Dermis blood vessel endothelial cell (primary cell): ENCODE results near the gene CACNB2. TPM values are rescaled to one million over a fixed set of nuclear protein-coding genes. Genes with fewer than 3 reads are reported as not detected.
"Not testable (repeated sequence)": the region's sequence is repeated elsewhere in the genome, so short reads cannot be mapped to it uniquely, and the experiment has no call there.

ENCODE experiments used
- DNase-seq: peaks from one replicate; pipeline ENCODE4 v3.0.0; 2010
- total RNA-seq: library from RNA; depleted of rRNA; stranded (reverse); fragments of >200 nt; gene quantifications from 2 replicates; pipeline ENCODE4 v1.2.3, GENCODE V29; 2014

CACNB2 gene
- total RNA-seq, 1 donor from 2014 or later: not detected

DNA sequence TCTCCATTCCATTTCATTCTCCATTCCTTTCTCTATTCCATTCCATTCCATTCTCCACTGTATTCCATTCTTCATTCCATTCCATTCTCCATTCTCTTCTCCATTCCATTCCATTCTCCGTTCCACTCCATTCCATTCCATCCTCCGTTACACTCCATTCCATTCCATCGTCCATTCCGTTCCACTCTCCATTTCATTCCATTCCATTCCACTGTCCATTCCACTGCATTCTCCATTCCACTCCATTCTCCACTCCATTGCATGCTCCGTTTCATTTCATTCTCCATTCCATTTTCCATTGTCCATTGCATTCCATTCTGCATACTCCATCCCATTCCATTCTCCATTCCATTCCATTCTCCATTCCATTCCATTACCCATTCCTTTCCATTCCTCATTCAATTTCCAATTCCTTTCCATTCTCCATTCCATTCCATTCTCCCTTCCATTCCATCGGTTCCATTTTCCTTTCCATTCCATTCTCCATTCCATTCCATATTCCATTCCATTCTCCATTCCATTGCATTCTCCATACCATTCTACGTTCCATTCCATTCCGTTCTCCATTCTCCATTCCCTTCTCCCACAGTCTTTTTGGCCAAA is 432.8 kb downstream of the CACNB2 start:
- no peak for DNase-seq

DNA sequence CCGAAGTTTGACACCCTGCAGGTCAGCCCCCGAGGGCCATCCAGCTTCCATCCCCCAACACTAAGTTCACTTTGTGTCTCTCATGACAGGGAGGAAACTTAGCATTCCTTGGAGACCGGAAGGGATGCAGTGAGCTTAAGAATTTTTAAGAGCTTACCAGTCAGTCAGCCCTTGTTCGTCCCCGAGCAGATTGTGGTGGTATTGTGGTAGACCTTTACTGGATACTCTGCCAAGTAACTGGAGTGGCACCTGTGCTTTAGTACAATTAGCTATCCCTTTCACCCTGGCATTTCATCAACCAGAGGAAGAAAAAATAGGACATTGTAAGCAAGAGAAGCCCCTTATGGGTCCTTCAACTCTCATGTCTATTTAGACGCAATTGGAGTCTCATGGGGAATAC is 436.4 kb downstream of the CACNB2 start:
- DNase-seq: no peak

GRCh38 chr10:18577823-18578685 is 437.8 kb downstream of the CACNB2 start:
- no peak for DNase-seq

- DNase-seq: no peak
Measured at GRCh38 chr10:18582803-18583202, 442.6 kb downstream of the CACNB2 start.

DNA sequence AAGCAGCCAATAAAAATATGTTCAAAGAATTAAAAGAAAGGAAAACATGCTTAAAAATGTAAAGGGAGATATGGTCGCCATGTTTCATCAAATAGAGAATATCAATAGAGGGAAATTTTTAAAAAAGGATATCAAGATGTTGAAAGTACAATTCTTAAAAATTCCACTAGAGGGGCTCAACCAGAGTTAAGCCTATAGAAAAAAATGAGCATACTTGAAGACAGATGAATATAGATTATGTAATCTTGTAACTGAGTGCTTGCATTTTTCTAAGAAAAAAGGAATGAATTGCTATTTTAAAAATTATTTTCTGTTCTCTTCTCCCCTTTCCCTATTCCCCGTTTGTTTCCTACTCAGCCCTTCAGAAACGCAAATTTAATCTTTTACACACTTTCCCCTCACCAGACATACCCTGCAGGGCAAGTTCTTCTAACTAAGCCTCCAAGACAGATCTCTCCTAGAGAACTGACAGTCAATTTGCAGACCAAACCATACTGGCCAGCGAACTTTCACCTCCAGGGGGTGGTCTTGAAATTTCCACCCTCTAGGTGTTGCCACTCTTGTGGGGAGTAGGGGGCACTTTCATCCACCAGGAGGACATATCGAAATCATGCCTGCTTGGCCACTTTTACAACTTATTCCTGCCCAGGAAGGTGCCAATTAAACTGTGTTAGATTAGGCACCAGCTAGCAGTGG is 443.5 kb downstream of the CACNB2 start:
- peak; percentile 23 for DNase-seq

- not testable (repeated sequence) for DNase-seq
Measured at GRCh38 chr10:18586637-18587036, 446.4 kb downstream of the CACNB2 start.

DNA sequence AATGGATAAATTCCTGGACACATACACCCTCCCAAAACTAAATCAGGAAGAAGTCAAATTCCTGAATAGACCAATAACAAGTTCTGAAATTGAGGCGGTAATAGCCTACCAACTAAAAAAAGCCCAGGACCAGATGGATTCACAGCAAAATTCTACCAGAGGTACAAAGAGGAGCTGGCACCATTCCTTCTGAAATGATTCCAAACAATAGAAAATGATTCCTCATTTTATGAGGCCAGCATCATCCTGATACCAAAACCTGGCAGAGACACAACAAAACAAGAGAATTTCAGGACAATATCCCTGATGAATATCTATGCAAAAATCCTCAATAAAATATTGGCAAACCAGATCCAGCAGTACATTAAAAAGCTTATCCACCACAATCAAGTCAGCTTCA is 450.9 kb downstream of the CACNB2 start:
- not testable (repeated sequence) for DNase-seq

Other genes starting within 250 kb of the CACNB2 start
- under 0.01 TPM in 1 of 2 replicates, not detected in the other for gene SLC39A12, start 188.5 kb upstream of the CACNB2 start, total RNA-seq